Stimulated activated CD4-positive, alpha-beta T cell treated with anti-CD3 and anti-CD28 coated beads, Interleukin-1b, Interleukin-23, amount 100 ng/mL, for 48 hours (primary cell): ENCODE results near the gene ASTN2.
"Not testable (repeated sequence)": the region's sequence is repeated elsewhere in the genome, so short reads cannot be mapped to it uniquely, and the experiment has no call there.

Experiments
- DNase-seq: peaks from one replicate; pipeline ENCODE4 v3.0.0-alpha.2; 2020

The ASTN2 gene

GRCh38 chr9:116464987-116465571, 949.8 kb downstream of the ASTN2 start:
- DNase-seq: no peak

- DNase-seq: no peak
These were observed 950.4 kb downstream of the ASTN2 start for GRCh38 chr9:116464423-116464822.

- DNase-seq: no peak
These were observed 953.2 kb downstream of the ASTN2 start for GRCh38 chr9:116461632-116462031.

DNA sequence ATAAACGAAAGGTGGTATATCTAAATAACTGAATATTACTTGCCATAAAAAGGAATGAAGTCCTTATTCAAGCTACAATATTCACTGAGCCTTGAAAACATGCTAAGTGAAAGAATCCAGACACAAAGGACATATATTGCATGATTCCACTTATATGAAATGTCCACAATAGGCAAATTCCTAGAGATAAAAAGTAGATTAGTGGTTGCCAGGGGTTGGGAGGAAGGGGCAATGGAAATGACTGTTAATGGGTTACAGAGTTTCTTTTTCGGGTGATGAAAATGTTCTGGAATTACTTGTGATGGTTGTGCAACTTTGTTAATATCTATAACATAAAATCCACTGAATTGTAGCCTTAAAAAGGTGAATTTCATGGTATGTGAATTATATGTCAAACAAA, 954.8 kb downstream of the ASTN2 start:
- DNase-seq: no peak

- no peak for DNase-seq
These were observed 955.3 kb downstream of the ASTN2 start for GRCh38 chr9:116459576-116459975.

DNA sequence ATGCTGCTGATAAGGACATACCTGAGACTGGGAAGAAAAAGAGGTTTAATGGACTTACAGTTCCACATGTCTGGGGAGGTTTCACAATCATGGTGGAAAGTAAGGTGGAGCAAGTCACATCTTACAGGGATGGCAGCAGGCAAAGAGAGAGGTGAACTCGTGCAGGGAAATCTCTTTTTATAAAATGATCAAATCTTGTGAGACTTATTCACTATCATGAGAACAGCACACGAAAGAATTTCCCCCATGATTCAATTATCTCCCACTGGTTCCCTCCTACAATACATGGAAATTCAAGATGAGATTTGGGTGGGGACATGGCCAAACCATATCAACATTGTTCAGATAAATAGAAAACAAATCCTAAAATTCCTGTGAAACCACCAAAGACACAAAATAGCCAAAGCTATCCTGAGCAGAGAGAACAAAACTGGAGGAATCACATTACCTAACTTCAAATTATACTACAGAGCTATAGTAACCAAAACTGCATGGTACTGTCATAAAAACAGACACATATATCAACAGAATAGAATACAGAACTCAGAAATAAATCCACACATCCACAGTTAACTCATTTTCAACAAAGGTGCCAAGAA, 958.3 kb downstream of the ASTN2 start:
- DNase-seq: no peak

- DNase-seq: not testable (repeated sequence)
These were observed 960.3 kb downstream of the ASTN2 start for GRCh38 chr9:116454539-116454938.

DNA sequence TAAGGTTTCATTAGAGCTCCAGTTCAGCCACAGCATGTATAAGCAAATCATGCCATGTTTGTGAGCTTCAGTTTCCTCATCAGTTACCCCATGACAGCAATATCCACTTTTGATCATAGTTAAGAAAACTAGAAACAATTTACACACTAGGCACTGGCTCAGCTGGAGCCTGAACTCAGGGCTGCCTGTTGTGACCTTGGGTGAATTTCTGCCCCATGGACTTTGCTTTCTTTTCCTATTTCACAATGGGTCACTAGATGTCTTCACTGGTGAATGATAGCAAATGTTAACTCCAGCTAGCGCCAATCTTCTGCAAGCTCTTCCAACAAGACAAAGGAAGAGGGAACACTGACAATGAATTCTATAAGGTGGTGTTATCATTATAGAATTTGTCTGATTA, 961.1 kb downstream of the ASTN2 start:
- DNase-seq: no peak

GRCh38 chr9:116452634-116453033, 962.2 kb downstream of the ASTN2 start:
- no peak for DNase-seq

DNA sequence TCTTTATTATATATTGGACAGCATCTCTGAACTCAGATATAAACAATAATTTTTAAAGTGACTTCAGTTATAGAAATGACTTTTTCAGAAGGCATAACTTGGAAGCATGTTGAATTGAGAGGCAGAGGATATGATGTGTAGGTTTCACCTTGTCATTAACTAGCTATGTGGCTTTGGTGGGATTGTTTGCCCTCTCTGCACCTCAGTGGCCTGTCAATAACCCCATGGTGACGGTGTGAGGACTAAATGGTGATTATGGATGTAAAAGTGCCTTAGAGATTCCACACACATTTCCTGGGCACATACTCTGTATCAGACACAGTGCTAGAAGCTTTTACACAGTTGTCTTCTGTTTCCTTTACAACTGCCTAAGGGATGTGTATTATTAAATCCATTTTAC, 962.6 kb downstream of the ASTN2 start:
- DNase-seq: no peak

GRCh38 chr9:116451500-116452115, 963.2 kb downstream of the ASTN2 start:
- no peak for DNase-seq

- DNase-seq: no peak
These were observed 964.3 kb downstream of the ASTN2 start for GRCh38 chr9:116450378-116451139.

DNA sequence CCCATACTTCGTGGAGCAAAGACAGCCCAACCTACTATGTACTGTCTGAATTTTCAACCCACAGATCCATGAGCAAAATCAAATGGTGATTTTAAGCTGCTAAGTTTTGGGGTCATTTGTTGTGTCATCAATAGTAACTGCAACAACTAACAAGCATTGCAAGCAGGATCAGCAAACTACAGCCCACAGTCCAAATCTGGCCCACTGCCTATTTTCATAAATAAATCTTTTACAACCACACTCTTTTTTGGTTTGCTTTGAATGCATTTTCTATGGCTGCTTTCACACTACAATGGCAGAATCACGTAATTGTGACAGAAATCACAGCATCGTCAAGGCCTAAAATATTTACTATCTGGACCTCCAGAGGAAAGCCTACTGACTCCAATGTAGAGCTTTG, 964.9 kb downstream of the ASTN2 start:
- DNase-seq: no peak

GRCh38 chr9:116448431-116448830, 966.4 kb downstream of the ASTN2 start:
- no peak for DNase-seq

GRCh38 chr9:116447934-116448333, 966.9 kb downstream of the ASTN2 start:
- no peak for DNase-seq

DNA sequence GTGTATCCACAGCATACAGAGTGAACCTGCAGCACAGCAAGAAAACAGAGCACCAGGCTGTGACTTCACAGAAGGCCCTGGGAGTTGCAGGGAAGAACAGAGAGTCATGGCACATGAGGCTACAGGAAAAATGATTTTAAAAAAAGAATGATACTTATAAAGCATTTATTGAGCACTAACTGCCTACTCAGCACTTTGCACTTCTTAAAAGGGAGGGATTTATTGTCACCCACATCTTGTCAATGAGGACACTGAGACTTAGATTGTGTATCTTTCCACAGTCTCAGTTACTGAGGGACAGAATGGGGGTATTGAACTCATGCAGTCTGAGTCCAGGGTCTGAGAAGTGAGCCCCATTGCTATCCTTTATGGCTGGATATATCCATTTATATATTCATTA, 972.3 kb downstream of the ASTN2 start:
- DNase-seq: no peak

DNA sequence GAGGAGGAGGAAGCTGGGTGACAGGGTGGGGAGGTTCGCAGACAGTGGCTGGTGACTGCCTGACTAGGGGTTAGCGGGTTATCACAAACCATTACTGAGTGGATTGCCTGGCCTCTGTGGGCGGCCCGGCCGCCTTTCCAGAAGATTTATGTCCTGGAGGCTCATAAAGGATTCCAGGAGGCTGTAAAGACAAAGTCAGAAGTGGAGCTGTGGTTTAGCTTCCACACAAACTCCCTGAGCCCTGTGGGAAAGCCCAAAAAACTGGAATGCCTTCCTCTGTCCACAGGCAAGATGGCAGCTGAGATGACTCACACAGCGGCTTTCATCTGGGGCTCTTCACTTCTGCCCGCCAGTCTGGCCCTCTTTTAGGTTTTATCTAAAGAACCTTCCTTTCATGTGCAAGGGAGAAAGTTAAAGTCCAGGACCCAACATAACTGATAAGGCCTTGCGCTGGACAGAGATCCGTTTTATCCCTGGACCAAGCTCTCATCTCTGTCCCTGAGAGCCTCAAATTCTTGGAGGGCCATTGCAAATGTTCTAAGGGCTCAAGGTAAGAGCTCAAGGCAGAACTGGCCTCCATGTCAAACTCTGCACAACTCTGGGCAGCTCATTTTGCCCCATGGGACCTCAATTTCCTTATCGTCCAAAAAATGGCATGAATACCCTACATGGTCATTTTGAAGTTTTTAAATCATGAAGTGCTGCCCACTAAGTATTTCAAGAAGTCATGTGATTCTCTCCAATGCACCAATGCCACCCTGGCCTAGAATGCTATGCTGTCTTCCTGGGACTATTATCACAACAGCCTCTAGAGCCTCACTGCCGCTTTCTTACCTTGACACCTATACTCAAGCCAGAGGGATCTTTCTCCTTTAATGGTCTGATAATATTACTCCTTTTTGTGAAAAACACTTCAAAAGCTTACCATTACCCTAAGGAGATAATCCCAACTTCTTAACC, 977.2 kb downstream of the ASTN2 start:
- no peak for DNase-seq

- no peak for DNase-seq
These were observed 978.7 kb downstream of the ASTN2 start for GRCh38 chr9:116436121-116436520.

DNA sequence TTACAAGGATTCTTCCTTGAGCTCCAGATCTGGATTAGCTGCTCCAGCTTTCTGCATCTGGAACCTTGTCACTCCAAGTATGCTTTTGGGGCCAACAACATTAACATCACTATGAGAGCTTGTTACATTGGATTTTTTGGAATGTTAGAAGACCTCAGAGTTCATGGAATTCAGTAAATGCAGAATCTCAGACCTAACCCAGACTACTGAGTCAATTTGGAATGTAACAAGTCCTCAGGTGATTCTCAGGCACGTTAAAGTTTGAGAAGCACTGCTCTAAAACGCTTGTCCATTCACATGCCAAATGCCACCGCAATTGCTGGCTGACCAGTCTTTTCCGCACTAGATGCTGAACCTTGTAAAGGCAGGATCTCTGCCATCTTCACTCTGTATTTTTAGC, 979.2 kb downstream of the ASTN2 start:
- DNase-seq: no peak

DNA sequence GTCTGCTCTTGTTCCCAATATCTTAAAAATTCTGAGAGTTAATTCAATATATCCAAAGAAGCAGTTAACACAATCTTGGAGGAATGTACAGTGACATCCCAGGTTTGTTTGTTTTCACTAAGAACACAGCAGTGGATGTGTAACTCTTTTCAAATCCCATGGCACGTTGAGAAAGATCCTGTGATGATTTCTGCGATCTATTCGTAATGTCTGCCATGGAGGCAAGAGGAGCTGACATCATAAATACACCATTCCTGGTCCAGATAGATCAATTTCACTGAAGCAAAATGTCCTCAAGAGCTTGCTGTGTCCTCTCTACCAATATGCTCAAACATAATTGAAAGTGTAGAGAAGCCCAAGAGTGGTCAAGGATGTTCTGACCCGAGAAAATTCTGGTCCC, 980.5 kb downstream of the ASTN2 start:
- no peak for DNase-seq

DNA sequence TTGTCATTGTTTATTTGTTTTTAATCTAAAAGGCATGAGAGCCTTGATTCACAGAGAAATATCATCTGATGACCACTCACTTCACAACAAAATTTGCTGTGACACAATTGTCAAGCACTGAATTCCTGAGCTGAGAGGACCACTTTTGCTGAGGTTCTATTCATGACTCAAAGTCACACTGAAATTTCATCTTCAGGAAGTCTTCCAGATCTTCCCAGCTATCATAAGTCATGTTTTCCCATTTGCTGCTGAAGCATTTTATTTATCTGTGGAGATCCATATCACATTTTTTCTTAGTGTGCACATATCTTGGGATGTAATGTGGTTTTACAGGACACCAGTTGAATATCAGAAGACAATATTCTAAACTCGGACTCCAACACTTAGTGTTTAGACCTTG, 982.8 kb downstream of the ASTN2 start:
- no peak for DNase-seq

DNA sequence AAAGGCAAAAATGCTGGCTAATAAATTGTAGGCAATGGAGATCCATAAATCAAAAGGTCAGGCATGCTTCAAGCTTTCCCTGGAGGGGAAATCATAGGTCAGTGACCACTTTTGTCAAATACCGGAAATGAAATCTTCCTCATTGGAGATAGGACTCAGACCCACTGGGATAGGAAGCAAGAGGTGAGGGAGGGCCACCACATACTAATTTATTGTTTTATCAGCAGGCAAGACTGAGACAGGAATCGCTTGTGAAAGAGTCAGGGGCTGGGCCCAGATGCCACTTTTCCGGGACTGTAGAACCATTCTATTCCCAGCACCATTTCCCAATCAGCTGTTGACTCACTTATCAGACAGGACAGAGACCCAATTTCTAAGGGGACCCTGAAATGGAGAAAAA, 984.0 kb downstream of the ASTN2 start:
- no peak for DNase-seq

DNA sequence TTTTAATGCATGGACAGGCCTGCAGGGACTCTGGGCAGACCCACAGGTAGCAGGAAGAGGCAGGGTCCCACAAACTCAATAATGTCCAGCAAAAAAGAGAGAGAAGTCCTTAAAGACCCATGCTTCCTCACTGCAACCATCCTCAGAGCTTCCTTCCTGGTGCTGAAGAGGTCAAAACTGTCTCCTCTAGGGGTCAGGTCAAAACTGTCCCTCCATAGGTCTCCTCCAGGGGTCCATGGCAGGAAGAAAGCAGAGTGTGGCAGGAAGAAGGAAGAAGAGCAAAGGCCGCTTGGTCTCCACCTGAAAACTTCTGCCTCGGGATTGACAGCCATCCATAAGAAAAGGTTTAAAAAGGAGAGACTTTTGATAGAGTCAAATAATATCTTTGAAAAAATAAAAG, 989.6 kb downstream of the ASTN2 start:
- no peak for DNase-seq
